Neural cell (in vitro differentiated cells): ENCODE data around the gene MT1M. TPM values are rescaled to one million over a fixed set of nuclear protein-coding genes. Genes with fewer than 3 reads are reported as not detected.
"Not testable (repeated sequence)": the region's sequence is repeated elsewhere in the genome, so short reads cannot be mapped to it uniquely, and the experiment has no call there.

Experiments used
- H2AFZ ChIP-seq: fragments of 200-600, 300-800 bp; sonication (generic), shearing (Covaris generic); 2 replicates; pipeline ENCODE4 v1.6.0; 2014; ENCODE audit warnings: low read depth, mild to moderate bottlenecking, antibody characterized with exemption, low read length, moderate library complexity
- H3F3A ChIP-seq: fragments of 200-600 bp; shearing (Covaris generic); 2 replicates; pipeline ENCODE4 v1.6.1; 2016; ENCODE audit warnings: mild to moderate bottlenecking, moderate library complexity, mixed read lengths, antibody characterized with exemption, low read length; ENCODE audit not compliant: insufficient read depth, poor library complexity, severe bottlenecking
- H3K27ac ChIP-seq: fragments of 200-600, 300-800 bp; sonication (generic), shearing (Covaris generic); 2 replicates; pipeline ENCODE4 v1.5.1; 2014; ENCODE audit warnings: mild to moderate bottlenecking, low read length, moderate library complexity
- H3K27me3 ChIP-seq: fragments of 300-800, 200-600 bp; sonication (generic), shearing (Covaris generic); 2 replicates; pipeline ENCODE4 v1.6.0; 2014; ENCODE audit warnings: mild to moderate bottlenecking, low read depth, low read length, moderate library complexity; ENCODE audit not compliant: insufficient read depth
- H3K36me3 ChIP-seq: fragments of 300-800, 200-600 bp; sonication (generic), shearing (Covaris generic); 2 replicates; pipeline ENCODE4 v1.5.1; 2014; ENCODE audit warnings: mild to moderate bottlenecking, antibody characterized with exemption, low read length, moderate library complexity; ENCODE audit not compliant: insufficient read depth
- H3K4me2 ChIP-seq: fragments of 300-800, 200-600 bp; sonication (generic), shearing (Covaris generic); 2 replicates; pipeline ENCODE4 v1.6.0; 2014; ENCODE audit warnings: mild to moderate bottlenecking, low read length
- H3K4me3 ChIP-seq: fragments of 300-800, 200-600 bp; sonication (generic), shearing (Covaris generic); 2 replicates; pipeline ENCODE4 v1.5.1; 2014; ENCODE audit warnings: mild to moderate bottlenecking, low read length, moderate library complexity
- H3K79me2 ChIP-seq: fragments of 200-600 bp; shearing (Covaris generic); replicated peaks from 2 replicates; pipeline ENCODE4 v1.6.0; 2014; ENCODE audit warnings: mild to moderate bottlenecking, low read length, moderate library complexity; ENCODE audit not compliant: insufficient read depth
- H3K9ac ChIP-seq: fragments of 300-800, 200-600 bp; sonication (generic), shearing (Covaris generic); 2 replicates; pipeline ENCODE4 v1.6.1; 2016; ENCODE audit warnings: mild to moderate bottlenecking, low read length, mixed read lengths
- H3K9me2 ChIP-seq: fragments of 200-600 bp; shearing (Covaris generic); 2 replicates; pipeline ENCODE4 v1.6.1; 2016; ENCODE audit warnings: mild to moderate bottlenecking, low read length, mixed read lengths; ENCODE audit not compliant: insufficient read depth
- H3K9me3 ChIP-seq: fragments of 200-600, 300-800 bp; sonication (generic), shearing (Covaris generic); 2 replicates; pipeline ENCODE4 v1.6.1; 2016; ENCODE audit warnings: mild to moderate bottlenecking, mixed run types, low read length, moderate library complexity, mixed read lengths
- H4K20me1 ChIP-seq: fragments of 200-600 bp; shearing (Covaris generic); 2 replicates; pipeline ENCODE4 v1.6.1; 2016; ENCODE audit warnings: mild to moderate bottlenecking, mixed run types; ENCODE audit not compliant: insufficient read depth
- EP300 ChIP-seq: fragments of 450-650 bp; conservative IDR thresholded peaks from 2 replicates; pipeline ENCODE4 v1.6.1; 2014; ENCODE audit warnings: antibody characterized with exemption, mild to moderate bottlenecking, moderate library complexity; ENCODE audit not compliant: poor library complexity, severe bottlenecking
- MXI1 ChIP-seq: fragments of 450-650 bp; conservative IDR thresholded peaks from 2 replicates; pipeline ENCODE4 v1.6.1; 2014; ENCODE audit warnings: antibody characterized with exemption, mild to moderate bottlenecking; ENCODE audit not compliant: poor library complexity, severe bottlenecking
- RAD21 ChIP-seq: fragments of 450-650 bp; conservative IDR thresholded peaks from 2 replicates; pipeline ENCODE4 v1.6.1; 2014; ENCODE audit warnings: antibody characterized with exemption, mild to moderate bottlenecking, moderate library complexity
- SMC3 ChIP-seq: fragments of 450-650 bp; conservative IDR thresholded peaks from 2 replicates; pipeline ENCODE4 v1.6.1; 2014; ENCODE audit warnings: antibody characterized with exemption, mild to moderate bottlenecking, moderate library complexity; ENCODE audit not compliant: poor library complexity
- TAF1 ChIP-seq: IDR thresholded peaks from 2 replicates; pipeline ENCODE4 v1.6.1; 2012; ENCODE audit warnings: low read depth
- polyA plus RNA-seq: library from polyadenylated mRNA; depleted of rRNA; stranded (reverse); fragments of >200 nt; gene quantifications from 2 replicates; pipeline ENCODE4 v1.2.3, GENCODE V29; 2014
- TF ChIP-seq, protein P1 (sequence below): fragments of 450-650 bp; IDR thresholded peaks from 2 replicates; pipeline ENCODE4 v1.5.1; 2014; ENCODE audit warnings: antibody characterized with exemption, mild to moderate bottlenecking, moderate library complexity; ENCODE audit not compliant: poor library complexity, severe bottlenecking

The MT1M gene
- polyA plus RNA-seq, 1 donor from 2014 or later = not detected

DNA sequence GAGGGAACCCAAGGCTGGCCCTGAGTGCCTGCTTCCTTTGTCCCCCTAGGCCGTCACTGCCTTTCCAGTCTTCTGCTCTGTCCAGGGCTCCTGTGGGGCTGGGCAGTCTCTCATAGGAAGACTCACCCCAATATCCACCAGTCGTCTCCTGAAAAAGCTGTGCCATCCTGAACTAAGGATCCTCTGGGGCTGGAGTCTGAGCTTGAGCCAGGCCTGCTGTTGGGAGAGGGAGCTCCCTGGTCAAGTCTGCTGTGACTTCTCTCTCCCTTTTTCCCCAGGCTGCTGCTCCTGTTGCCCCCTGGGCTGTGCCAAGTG lies 38.1 kb downstream of the MT1M start:
- no peak overlapping the region for H3K4me3 ChIP-seq
- no peak for TF ChIP-seq MXI1
- TF ChIP-seq SMC3 = no peak
- TF ChIP-seq EP300 = no peak
- TF ChIP-seq, protein P1, sequence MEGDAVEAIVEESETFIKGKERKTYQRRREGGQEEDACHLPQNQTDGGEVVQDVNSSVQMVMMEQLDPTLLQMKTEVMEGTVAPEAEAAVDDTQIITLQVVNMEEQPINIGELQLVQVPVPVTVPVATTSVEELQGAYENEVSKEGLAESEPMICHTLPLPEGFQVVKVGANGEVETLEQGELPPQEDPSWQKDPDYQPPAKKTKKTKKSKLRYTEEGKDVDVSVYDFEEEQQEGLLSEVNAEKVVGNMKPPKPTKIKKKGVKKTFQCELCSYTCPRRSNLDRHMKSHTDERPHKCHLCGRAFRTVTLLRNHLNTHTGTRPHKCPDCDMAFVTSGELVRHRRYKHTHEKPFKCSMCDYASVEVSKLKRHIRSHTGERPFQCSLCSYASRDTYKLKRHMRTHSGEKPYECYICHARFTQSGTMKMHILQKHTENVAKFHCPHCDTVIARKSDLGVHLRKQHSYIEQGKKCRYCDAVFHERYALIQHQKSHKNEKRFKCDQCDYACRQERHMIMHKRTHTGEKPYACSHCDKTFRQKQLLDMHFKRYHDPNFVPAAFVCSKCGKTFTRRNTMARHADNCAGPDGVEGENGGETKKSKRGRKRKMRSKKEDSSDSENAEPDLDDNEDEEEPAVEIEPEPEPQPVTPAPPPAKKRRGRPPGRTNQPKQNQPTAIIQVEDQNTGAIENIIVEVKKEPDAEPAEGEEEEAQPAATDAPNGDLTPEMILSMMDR = no peak
- H3K36me3 ChIP-seq = no peaks in the 10 kb centered on the region
- no peak overlapping the region for H3K4me2 ChIP-seq
- no peaks in the 10 kb centered on the region for H3K79me2 ChIP-seq
- no peak overlapping the region for H2AFZ ChIP-seq
- no peaks in the 10 kb centered on the region for H3K9me3 ChIP-seq
- H3K9ac ChIP-seq = no peak overlapping the region
- H3K27ac ChIP-seq = no peak overlapping the region
- no peaks in the 10 kb centered on the region for H3F3A ChIP-seq
- no peaks in the 10 kb centered on the region for H3K9me2 ChIP-seq
- H4K20me1 ChIP-seq = no peaks in the 10 kb centered on the region
- H3K27me3 ChIP-seq = peaks cover 93% of the 10 kb centered on the region

DNA sequence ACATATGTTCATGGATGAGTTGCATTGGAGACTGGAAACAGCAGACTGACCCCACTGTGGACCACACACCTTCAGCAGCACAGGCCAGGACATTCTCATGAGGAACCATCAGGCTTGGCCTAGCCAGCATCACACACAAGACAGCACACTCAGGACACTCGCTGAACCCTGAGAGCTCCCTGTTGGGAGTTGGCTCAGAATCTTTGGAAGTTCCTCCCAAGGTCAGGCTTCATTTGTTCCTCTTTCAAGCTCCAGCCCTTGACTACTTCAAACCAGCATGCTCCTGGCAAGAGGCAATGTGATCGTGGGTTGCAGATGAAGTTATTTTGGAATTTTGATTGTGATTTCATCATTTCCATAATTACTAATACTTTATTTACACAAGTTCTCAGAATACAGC lies 39.2 kb downstream of the MT1M start:
- H3K27ac ChIP-seq, H3K36me3 ChIP-seq, H3K79me2 ChIP-seq, H3K4me3 ChIP-seq, H3K4me2 ChIP-seq, H3K9ac ChIP-seq, H2AFZ ChIP-seq, H4K20me1 ChIP-seq, H3K9me3 ChIP-seq, H3F3A ChIP-seq, H3K9me2 ChIP-seq: not testable (repeated sequence)
- H3K27me3 ChIP-seq = peaks cover 93% of the 10 kb centered on the region

DNA sequence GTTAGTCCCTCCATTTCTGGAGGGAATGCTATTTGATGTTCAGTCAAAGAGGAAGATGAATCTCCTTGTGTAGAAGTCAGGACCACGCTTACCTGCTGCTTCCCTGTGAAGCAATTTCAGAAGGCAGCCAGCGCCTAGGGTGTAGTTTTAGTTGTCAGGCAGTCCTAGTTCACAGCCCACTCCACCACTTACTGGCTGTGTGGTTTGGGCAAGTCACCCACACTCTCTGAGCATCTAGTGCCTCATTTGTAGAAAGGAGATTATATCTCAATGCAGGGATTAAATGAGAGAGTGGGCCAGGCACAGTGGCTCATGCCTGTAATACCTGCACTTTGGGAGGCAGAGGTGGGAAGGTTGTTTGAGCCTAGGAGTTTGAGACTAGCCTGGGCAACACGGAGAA lies 39.7 kb downstream of the MT1M start:
- not testable (repeated sequence) for H3K9me2 ChIP-seq, H3K4me3 ChIP-seq, H3K36me3 ChIP-seq, H3K9me3 ChIP-seq, H3F3A ChIP-seq, H3K9ac ChIP-seq, H4K20me1 ChIP-seq, H3K27ac ChIP-seq, H3K79me2 ChIP-seq, H2AFZ ChIP-seq, H3K4me2 ChIP-seq
- H3K27me3 ChIP-seq = peaks cover 93% of the 10 kb centered on the region

DNA sequence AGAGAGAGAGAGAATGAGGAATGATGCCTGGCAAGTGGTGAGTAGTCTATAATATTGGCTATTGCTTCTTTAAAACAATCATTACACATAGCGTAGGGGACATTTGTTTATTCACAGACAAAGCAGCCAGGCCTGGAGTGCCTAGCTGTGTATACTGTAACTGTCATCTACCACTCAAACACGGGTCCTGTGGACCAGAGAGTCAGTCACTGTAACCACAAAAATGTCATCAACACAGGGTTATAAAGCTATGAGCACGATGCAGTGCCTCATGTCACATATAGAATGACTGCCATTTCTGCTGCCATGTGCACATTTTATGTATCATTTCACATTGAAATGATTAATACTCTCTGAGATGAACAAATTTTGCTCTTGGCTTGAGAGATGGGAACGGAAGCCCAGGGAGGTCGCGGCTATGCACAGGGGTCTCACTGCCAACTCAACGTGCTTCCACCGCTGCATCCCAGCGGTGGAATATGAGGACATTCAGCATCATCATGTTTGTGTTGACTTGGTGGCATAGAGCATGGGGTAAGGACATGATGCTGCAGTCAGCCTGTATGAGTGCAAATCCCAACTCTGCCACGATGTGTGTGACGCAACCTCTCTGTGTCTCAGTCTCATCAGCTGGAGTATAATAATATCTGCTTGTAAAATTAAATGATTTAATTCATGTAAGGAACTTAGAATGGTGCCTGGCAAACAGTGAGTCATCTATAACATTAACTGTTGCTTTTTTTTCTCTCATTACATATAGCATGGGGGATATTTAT lies 40.5 kb downstream of the MT1M start:
- H3K9ac ChIP-seq = no peak overlapping the region
- no peak overlapping the region for H3K4me3 ChIP-seq
- no peaks in the 10 kb centered on the region for H3K9me3 ChIP-seq
- no peak overlapping the region for H2AFZ ChIP-seq
- no peak overlapping the region for H3K4me2 ChIP-seq
- TF ChIP-seq, protein P1 = no peak
- TF ChIP-seq RAD21 = no peak
- TF ChIP-seq TAF1 = no peak
- TF ChIP-seq MXI1 = no peak
- H3K27me3 ChIP-seq = peaks cover 93% of the 10 kb centered on the region
- no peaks in the 10 kb centered on the region for H3K79me2 ChIP-seq
- no peaks in the 10 kb centered on the region for H3F3A ChIP-seq
- H3K36me3 ChIP-seq = no peaks in the 10 kb centered on the region
- H3K9me2 ChIP-seq = no peaks in the 10 kb centered on the region
- H4K20me1 ChIP-seq = no peaks in the 10 kb centered on the region
- H3K27ac ChIP-seq = no peak overlapping the region
